SK-N-SH (cell line): ENCODE data around the gene HBB.
"Not testable (repeated sequence)": the region's sequence is repeated elsewhere in the genome, so short reads cannot be mapped to it uniquely, and the experiment has no call there.

Source experiments
- CHD2 ChIP-seq: fragments of 150-350 bp; IDR thresholded peaks from 2 replicates; pipeline ENCODE4 v1.6.1; 2018; ENCODE audit warnings: low read length; ENCODE audit not compliant: partially characterized antibody
- CTCF ChIP-seq: fragments of 200-600 bp; sonication (generic); IDR thresholded peaks from 2 replicates; pipeline ENCODE4 v1.6.1; 2017; ENCODE audit warnings: antibody characterized with exemption, mild to moderate bottlenecking, moderate library complexity
- EP300 ChIP-seq, 2 experiments: IDR thresholded peaks; 2 replicates each; pipeline versions ENCODE4 v1.4.0 to v1.6.1; 2012; ENCODE audit warnings: borderline replicate concordance in 1 of 2, low read depth in 1 of 2, low read length in 1 of 2
- EZH2phosphoT487 ChIP-seq: fragments of 200-600 bp; sonication (generic); IDR thresholded peaks from 2 replicates; pipeline ENCODE4 v1.6.1; 2017; ENCODE audit warnings: low read depth, mixed run types, mild to moderate bottlenecking, antibody characterized with exemption, moderate library complexity, borderline replicate concordance
- NRF1 ChIP-seq: IDR thresholded peaks from 2 replicates; pipeline ENCODE4 v1.6.1; 2012; ENCODE audit warnings: low read depth, mild to moderate bottlenecking, low read length
- POLR2AphosphoS5 ChIP-seq: IDR thresholded peaks from 2 replicates; pipeline ENCODE4 v1.6.1; 2012; ENCODE audit warnings: low read depth, low read length
- RAD21 ChIP-seq: IDR thresholded peaks from 2 replicates; pipeline ENCODE4 v1.6.1; 2012; ENCODE audit warnings: mild to moderate bottlenecking, low read length
- RCOR1 ChIP-seq: fragments of 150-350 bp; IDR thresholded peaks from 2 replicates; pipeline ENCODE4 v1.6.1; 2017; ENCODE audit warnings: antibody characterized with exemption, low read length
- RFX5 ChIP-seq: IDR thresholded peaks from 2 replicates; pipeline ENCODE4 v1.6.1; 2012; ENCODE audit warnings: mild to moderate bottlenecking, improper control_type of control experiment, low read length
- SIN3A ChIP-seq: IDR thresholded peaks from 2 replicates; pipeline ENCODE4 v1.6.1; 2012; ENCODE audit warnings: low read depth, mild to moderate bottlenecking, low read length, moderate library complexity, borderline replicate concordance
- USF1 ChIP-seq: IDR thresholded peaks from 2 replicates; pipeline ENCODE4 v1.4.0; 2012; ENCODE audit warnings: low read depth, borderline replicate concordance
- USF2 ChIP-seq: fragments of 150-350 bp; IDR thresholded peaks from 2 replicates; pipeline ENCODE4 v1.6.1; 2017; ENCODE audit warnings: antibody characterized with exemption, low read length, low read depth, borderline replicate concordance

GRCh38 chr11:5253440-5253839, 26.6 kb upstream of the HBB start:
- not testable (repeated sequence) for TF ChIP-seq POLR2AphosphoS5; CTCF; RCOR1; CHD2; EZH2phosphoT487; NRF1; RAD21; USF1; EP300 (IDR thresholded peaks at IDR 0.05; ENCODE audit: borderline replicate concordance in 1 of 2, low read depth in 1 of 2, low read length in 1 of 2); SIN3A; RFX5; USF2
